Fibroblast of gingiva (primary cell): ENCODE measurements around the gene MEF2D.

ENCODE experiments used
- DNase-seq: peaks from one replicate; pipeline ENCODE4 v3.0.0-alpha.2; 2011; ENCODE audit warnings: low read depth

The MEF2D gene

GRCh38 chr1:156524481-156524869 is 23.9 kb upstream of the MEF2D start:
- DNase-seq = no peak

- no peak for DNase-seq
These were observed 23.4 kb upstream of the MEF2D start for GRCh38 chr1:156523801-156524480.

- no peak for DNase-seq
These were observed 21.9 kb upstream of the MEF2D start for GRCh38 chr1:156522443-156522970.

- DNase-seq = no peak
These were observed 17.2 kb upstream of the MEF2D start for GRCh38 chr1:156517748-156518147.

GRCh38 chr1:156516821-156517220 is 16.2 kb upstream of the MEF2D start:
- no peak for DNase-seq

GRCh38 chr1:156515956-156516355 is 15.4 kb upstream of the MEF2D start:
- DNase-seq = no peak

- peak; percentile 37 for DNase-seq
These were observed 12.6 kb upstream of the MEF2D start for GRCh38 chr1:156513185-156513584.

- DNase-seq = peak; percentile 86
These were observed 11.1 kb upstream of the MEF2D start for GRCh38 chr1:156511644-156512043.

GRCh38 chr1:156510709-156511108 is 10.1 kb upstream of the MEF2D start:
- DNase-seq = peak; percentile 99

GRCh38 chr1:156509424-156510034 is 9.0 kb upstream of the MEF2D start:
- no peak for DNase-seq

GRCh38 chr1:156508955-156509234 is 8.3 kb upstream of the MEF2D start:
- DNase-seq = peak; percentile 59

- DNase-seq = peak; percentile 90
These were observed 7.8 kb upstream of the MEF2D start for GRCh38 chr1:156508205-156508954.

- DNase-seq = no peak
These were observed 5.9 kb upstream of the MEF2D start for GRCh38 chr1:156506450-156506849.

GRCh38 chr1:156505679-156506298 is 5.2 kb upstream of the MEF2D start:
- no peak for DNase-seq

GRCh38 chr1:156504821-156505678 is 4.5 kb upstream of the MEF2D start:
- DNase-seq = peak; percentile 100

- no peak for DNase-seq
These were observed 3.9 kb upstream of the MEF2D start for GRCh38 chr1:156504438-156504813.

GRCh38 chr1:156503698-156504437 is 3.3 kb upstream of the MEF2D start:
- no peak for DNase-seq

GRCh38 chr1:156502894-156503697 is 2.5 kb upstream of the MEF2D start:
- peak; percentile 96 for DNase-seq

GRCh38 chr1:156502391-156502893 is 1.9 kb upstream of the MEF2D start:
- no peak for DNase-seq
